ENCODE data around the gene MOB3B.
"Not testable (repeated sequence)": the region's sequence is repeated elsewhere in the genome, so short reads cannot be mapped to it uniquely, and the experiment has no call there.

Gene MOB3B

GRCh38 chr9:27451207-27451797 lies 78.3 kb downstream of the MOB3B start:
- in situ Hi-C loops (cut with HindIII; ENCODE audit: low sequenced_read_pairs), result no loop called here

- in situ Hi-C loops (cut with HindIII; ENCODE audit: low sequenced_read_pairs), result no loop called here
These were observed 78.9 kb downstream of the MOB3B start for GRCh38 chr9:27450752-27451151.

GRCh38 chr9:27448356-27448755 lies 81.3 kb downstream of the MOB3B start:
- in situ Hi-C loops (cut with HindIII; ENCODE audit: low sequenced_read_pairs), result not testable (repeated sequence)

DNA sequence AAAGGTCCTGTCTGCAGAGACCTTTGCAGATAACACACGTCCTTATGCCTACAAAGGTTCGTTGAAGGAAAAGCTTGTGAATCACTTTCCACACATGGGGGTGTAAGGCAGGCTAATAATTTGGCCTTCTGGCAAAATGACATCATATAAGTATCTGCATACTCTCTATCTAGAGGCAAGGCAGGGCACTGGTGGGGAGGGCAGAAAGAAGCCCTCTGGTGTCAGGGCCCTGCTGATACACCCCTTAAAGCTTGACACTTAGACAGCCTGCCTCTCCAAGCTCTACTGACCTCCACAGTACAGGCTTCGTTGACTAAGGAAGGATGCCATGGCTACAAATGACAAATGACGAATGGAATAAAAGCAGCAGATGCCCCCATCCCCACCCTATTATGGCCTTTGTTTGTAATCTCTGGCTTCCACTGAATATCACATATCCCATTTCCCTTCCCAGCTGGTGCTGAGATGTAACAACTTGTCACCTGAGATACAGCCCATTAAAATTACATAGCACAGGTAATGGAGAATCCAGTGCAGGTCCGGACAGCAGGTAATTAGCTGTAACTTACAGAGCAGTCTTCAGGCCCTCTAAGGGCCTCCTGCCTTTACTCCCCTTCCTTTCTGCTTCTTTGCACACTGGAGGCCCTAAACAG lies 82.5 kb downstream of the MOB3B start:
- in situ Hi-C loops (cut with HindIII; ENCODE audit: low sequenced_read_pairs), result no loop called here

GRCh38 chr9:27445688-27446087 lies 83.9 kb downstream of the MOB3B start:
- in situ Hi-C loops (cut with HindIII; ENCODE audit: low sequenced_read_pairs), result no loop called here

DNA sequence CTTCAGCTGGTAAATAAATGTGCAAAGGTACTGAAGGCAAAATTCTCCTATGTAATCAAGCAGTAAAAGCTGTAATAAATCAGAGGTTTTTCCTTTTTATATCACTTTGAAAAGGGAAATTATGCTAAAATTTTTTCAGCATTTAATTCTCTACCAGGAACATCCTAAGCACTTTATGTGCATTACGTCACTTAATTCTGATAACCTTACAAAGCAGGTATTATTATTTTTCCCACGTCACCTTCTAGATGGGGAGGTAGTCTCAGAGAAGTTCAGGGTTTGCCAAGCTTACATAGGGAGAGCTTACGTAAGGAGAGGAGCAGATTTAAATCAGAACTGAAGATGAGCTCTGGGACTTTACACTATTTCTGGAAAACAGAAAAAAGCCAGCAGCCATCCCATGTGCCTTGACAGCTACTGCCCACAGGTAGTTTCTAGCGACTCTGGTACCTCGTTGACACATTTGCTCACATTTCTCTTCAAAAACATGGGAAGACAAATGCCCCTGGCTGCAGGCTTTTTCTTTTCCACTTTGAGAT lies 84.5 kb downstream of the MOB3B start:
- in situ Hi-C loops (cut with HindIII; ENCODE audit: low sequenced_read_pairs), result no loop called here

- in situ Hi-C loops (cut with HindIII; ENCODE audit: low sequenced_read_pairs), result no loop called here
These were observed 87.2 kb downstream of the MOB3B start for GRCh38 chr9:27442464-27442863.

GRCh38 chr9:27441741-27442070 lies 87.9 kb downstream of the MOB3B start:
- in situ Hi-C loops (cut with HindIII; ENCODE audit: low sequenced_read_pairs), result no loop called here

GRCh38 chr9:27440888-27441740 lies 88.5 kb downstream of the MOB3B start:
- in situ Hi-C loops (cut with HindIII; ENCODE audit: low sequenced_read_pairs), result no loop called here

- in situ Hi-C loops (cut with HindIII; ENCODE audit: low sequenced_read_pairs), result no loop called here
These were observed 91.1 kb downstream of the MOB3B start for GRCh38 chr9:27438522-27438921.

DNA sequence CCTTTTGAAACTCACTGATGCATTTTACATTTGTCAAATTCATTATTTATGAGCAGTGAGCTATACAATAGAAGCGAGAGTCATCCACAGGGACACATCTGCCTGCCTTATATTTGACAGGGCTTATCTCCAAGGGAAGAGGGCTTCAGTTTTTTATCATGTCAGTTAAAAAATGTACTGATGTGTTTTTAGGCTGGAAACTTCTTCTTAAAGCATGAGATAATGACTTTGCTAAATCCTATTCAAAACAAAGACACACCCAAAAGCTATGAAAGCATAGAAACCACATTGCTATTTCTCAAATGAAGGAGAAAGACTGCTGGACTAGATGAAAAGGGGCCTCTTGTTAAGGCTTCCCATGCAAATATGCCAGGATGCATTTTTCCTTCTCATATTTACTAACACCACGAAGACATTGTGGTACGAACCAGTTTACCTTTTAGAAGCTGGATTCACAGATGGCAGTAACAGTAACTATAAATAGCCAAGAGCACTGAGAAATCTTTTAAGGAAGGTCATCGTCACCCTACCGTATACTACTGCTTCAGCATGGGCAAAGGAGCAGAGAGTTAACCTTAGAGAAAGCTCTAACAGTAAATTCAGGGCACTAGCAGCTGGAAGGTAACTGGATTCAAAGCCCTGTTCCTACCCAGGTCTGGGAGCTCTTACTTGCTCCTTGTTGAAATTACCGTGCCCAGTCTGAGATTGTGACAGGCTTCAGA lies 91.8 kb downstream of the MOB3B start:
- in situ Hi-C loops (cut with HindIII; ENCODE audit: low sequenced_read_pairs), result no loop called here

DNA sequence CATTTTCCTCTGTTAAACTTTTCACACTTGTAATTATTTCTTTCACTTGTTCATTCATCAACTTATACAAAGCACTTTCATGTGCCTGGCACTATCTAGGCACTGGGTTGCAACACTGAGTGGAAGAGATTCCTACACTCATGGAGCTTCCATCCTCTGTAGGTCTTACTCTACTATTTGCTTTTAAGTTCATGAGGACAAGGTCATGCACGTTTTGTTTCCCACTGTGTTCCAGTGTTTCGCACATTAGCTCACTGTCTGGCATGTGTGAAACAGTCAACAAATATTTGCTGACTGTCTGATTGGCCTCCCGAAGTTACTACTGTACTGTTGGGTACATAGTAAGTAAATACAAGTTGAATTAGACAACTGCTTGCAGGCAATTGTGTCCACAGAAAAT lies 93.4 kb downstream of the MOB3B start:
- in situ Hi-C loops (cut with HindIII; ENCODE audit: low sequenced_read_pairs), result no loop called here

- in situ Hi-C loops (cut with HindIII; ENCODE audit: low sequenced_read_pairs), result no loop called here
These were observed 95.8 kb downstream of the MOB3B start for GRCh38 chr9:27433631-27434325.

DNA sequence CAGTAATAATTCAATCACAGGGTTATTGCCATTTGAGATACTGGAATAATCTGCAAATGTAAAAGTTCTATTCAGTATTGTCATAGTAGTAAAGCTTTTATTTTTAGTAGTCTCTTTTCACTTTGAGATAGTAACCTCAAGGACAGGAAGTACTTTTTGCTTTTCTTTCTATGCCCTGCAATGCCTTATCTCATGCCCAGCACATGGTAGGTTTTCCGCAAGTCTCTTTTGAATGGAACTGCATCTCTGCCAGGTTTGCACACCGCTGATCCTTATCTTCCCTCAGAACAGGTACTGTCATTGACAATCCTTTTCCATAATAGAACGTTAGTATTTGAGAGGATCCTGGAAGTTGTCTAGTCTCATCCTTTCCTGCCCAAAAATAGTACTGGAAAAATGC lies 97.3 kb downstream of the MOB3B start:
- in situ Hi-C loops (cut with HindIII; ENCODE audit: low sequenced_read_pairs), result no loop called here

GRCh38 chr9:27431543-27432147 lies 98.0 kb downstream of the MOB3B start:
- in situ Hi-C loops (cut with HindIII; ENCODE audit: low sequenced_read_pairs), result no loop called here

- in situ Hi-C loops (cut with HindIII; ENCODE audit: low sequenced_read_pairs), result no loop called here
These were observed 98.7 kb downstream of the MOB3B start for GRCh38 chr9:27430750-27431535.

DNA sequence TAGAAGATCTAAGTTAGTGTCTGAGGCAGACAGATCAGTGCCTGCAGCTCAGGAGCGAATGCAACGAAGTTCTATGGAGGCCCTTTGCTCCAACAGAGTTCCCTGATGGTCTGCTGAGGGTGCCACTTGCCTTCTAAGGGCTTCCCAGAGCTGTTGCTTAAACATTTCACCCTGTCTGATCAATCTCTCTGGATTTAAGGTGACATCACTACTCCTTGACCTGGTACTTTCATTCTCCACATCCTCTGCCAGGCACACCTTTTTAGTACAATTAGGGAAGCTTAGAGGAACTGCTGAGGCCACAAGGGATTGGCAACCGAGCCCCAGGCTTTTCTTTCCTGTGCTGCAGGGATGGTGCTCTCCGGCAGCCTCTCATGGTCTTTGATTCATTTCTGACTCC lies 99.7 kb downstream of the MOB3B start:
- in situ Hi-C loops (cut with HindIII; ENCODE audit: low sequenced_read_pairs), result no loop called here

- in situ Hi-C loops (cut with HindIII; ENCODE audit: low sequenced_read_pairs), result no loop called here
These were observed 100.2 kb downstream of the MOB3B start for GRCh38 chr9:27429436-27429835.

DNA sequence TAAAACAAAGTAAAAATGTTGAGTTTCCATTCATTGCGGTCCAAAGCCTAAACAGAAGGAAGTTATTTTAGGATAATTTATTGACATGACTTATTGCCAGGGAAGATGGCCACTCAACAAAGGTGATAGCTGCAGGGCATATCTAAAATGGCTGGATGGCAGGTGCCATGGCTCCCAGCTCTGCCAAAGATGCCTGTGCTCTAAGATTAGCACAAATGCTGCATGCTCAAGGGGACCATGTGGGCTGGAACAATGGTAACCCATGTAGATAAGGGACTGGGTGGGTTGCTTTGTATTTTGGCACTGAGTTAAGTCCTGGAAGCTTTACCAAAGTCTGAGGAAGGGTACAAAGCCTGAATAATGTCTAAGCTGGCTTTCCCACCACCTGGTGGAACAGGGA lies 101.1 kb downstream of the MOB3B start:
- in situ Hi-C loops (cut with HindIII; ENCODE audit: low sequenced_read_pairs), result no loop called here

- in situ Hi-C loops (cut with HindIII; ENCODE audit: low sequenced_read_pairs), result no loop called here
These were observed 102.4 kb downstream of the MOB3B start for GRCh38 chr9:27427272-27427643.

All from DLD1 (cell line).